Measurements from ENCODE around the gene PRICKLE3. TPM values are rescaled to one million over a fixed set of nuclear protein-coding genes. Genes with fewer than 3 reads are reported as not detected.
"Not testable (repeated sequence)": the region's sequence is repeated elsewhere in the genome, so short reads cannot be mapped to it uniquely, and the experiment has no call there.

Gene PRICKLE3
- total RNA-seq, 1 donor = 3.3 TPM

GRCh38 chrX:49139713-49140112 lies 46.5 kb downstream of the PRICKLE3 start:
- peaks cover 14% of the 10 kb centered on the region for H3K9me3 ChIP-seq (ENCODE audit: low read depth, low read length)
- no peaks in the 10 kb centered on the region for H3K27me3 ChIP-seq (ENCODE audit: insufficient read depth, low read length)
- no peaks in the 10 kb centered on the region for H3K4me1 ChIP-seq (ENCODE audit: insufficient read depth, low read length)
- no peak overlapping the region for H3K4me3 ChIP-seq (ENCODE audit: low read length)

GRCh38 chrX:49137492-49137891 lies 48.7 kb downstream of the PRICKLE3 start:
- Histone ChIP-seq H3K4me3 (ENCODE audit: low read length) (no peak overlapping the region), H3K27me3 (ENCODE audit: insufficient read depth, low read length) (no peaks in the 10 kb centered on the region), H3K4me1 (ENCODE audit: insufficient read depth, low read length) (no peaks in the 10 kb centered on the region), H3K9me3 (ENCODE audit: low read depth, low read length) (peaks cover 14% of the 10 kb centered on the region)

- no peak overlapping the region for H3K4me3 ChIP-seq (ENCODE audit: low read length)
- H3K27me3 ChIP-seq (ENCODE audit: insufficient read depth, low read length) = no peaks in the 10 kb centered on the region
- H3K9me3 ChIP-seq (ENCODE audit: low read depth, low read length) = no peaks in the 10 kb centered on the region
- H3K4me1 ChIP-seq (ENCODE audit: insufficient read depth, low read length) = no peaks in the 10 kb centered on the region
Measured at GRCh38 chrX:49133759-49134158, 52.4 kb downstream of the PRICKLE3 start.

GRCh38 chrX:49132275-49132674 lies 53.9 kb downstream of the PRICKLE3 start:
- not testable (repeated sequence) for H3K4me3 ChIP-seq (ENCODE audit: low read length); H3K27me3 ChIP-seq (ENCODE audit: insufficient read depth, low read length); H3K4me1 ChIP-seq (ENCODE audit: insufficient read depth, low read length); H3K9me3 ChIP-seq (ENCODE audit: low read depth, low read length)

- Histone ChIP-seq H3K4me1 (ENCODE audit: insufficient read depth, low read length) (no peaks in the 10 kb centered on the region), H3K4me3 (ENCODE audit: low read length) (no peak overlapping the region), H3K9me3 (ENCODE audit: low read depth, low read length) (no peaks in the 10 kb centered on the region), H3K27me3 (ENCODE audit: insufficient read depth, low read length) (no peaks in the 10 kb centered on the region)
Measured at GRCh38 chrX:49129427-49129826, 56.7 kb downstream of the PRICKLE3 start.

GRCh38 chrX:49127742-49128258 lies 58.4 kb downstream of the PRICKLE3 start:
- not testable (repeated sequence) for H3K27me3 ChIP-seq (ENCODE audit: insufficient read depth, low read length); H3K9me3 ChIP-seq (ENCODE audit: low read depth, low read length); H3K4me1 ChIP-seq (ENCODE audit: insufficient read depth, low read length); H3K4me3 ChIP-seq (ENCODE audit: low read length)

Other genes with a start within 250 kb of the PRICKLE3 start
- gene OTUD5, start 228.8 kb downstream of the PRICKLE3 start, total RNA-seq = 56.1 TPM
- 1.2 TPM for gene KCND1, start 214.5 kb downstream of the PRICKLE3 start, total RNA-seq
- 24.9 TPM for gene GRIPAP1, start 184.1 kb downstream of the PRICKLE3 start, total RNA-seq
- gene TFE3, start 143.0 kb downstream of the PRICKLE3 start, total RNA-seq = 29.3 TPM
- 2.9 TPM for gene CCDC120, start 127.4 kb downstream of the PRICKLE3 start, total RNA-seq
- gene PRAF2, start 112.4 kb downstream of the PRICKLE3 start, total RNA-seq = 5.5 TPM
- 48.7 TPM for gene WDR45, start 106.5 kb downstream of the PRICKLE3 start, total RNA-seq
- 8.9 TPM for gene GPKOW, start 62.6 kb downstream of the PRICKLE3 start, total RNA-seq
- gene MAGIX, start 23.6 kb downstream of the PRICKLE3 start, total RNA-seq = 0.42 TPM
- 53.9 TPM for gene PLP2, start 14.5 kb downstream of the PRICKLE3 start, total RNA-seq
- gene SYP, start 13.8 kb upstream of the PRICKLE3 start, total RNA-seq = 0.42 TPM
- 0.31 TPM for gene CACNA1F, start 47.0 kb upstream of the PRICKLE3 start, total RNA-seq
- 10.1 TPM for gene CCDC22, start 49.1 kb upstream of the PRICKLE3 start, total RNA-seq
- 0.94 TPM for gene FOXP3, start 78.3 kb upstream of the PRICKLE3 start, total RNA-seq
- 3.6 TPM for gene PPP1R3F, start 83.4 kb upstream of the PRICKLE3 start, total RNA-seq
- not detected for gene GAGE10, start 117.3 kb upstream of the PRICKLE3 start, total RNA-seq
- gene GAGE12J, start 135.7 kb upstream of the PRICKLE3 start, total RNA-seq = not detected
- not detected for gene GAGE13, start 145.2 kb upstream of the PRICKLE3 start, total RNA-seq

Measured in mononuclear cell (primary cell).